Stimulated activated naive CD8-positive, alpha-beta T cell treated with anti-CD3 and anti-CD28 coated beads, Interleukin-15, Interleukin-2, amounts not matched to agents 100 ng/mL and 50 ng/mL, for 24 hours (primary cell): ENCODE data around the gene IFI44L.

Experiments used
- H3K27ac Mint-ChIP-seq: one replicate; pipeline ENCODE4 v1.8.0; 2021; ENCODE audit warnings: mild to moderate bottlenecking, mixed read lengths
- H3K27me3 Mint-ChIP-seq: one replicate; pipeline ENCODE4 v1.8.0; 2021; ENCODE audit warnings: mixed read lengths
- H3K36me3 Mint-ChIP-seq: one replicate; pipeline ENCODE4 v1.8.0; 2021; ENCODE audit warnings: low read depth, mixed read lengths
- H3K4me1 Mint-ChIP-seq: one replicate; pipeline ENCODE4 v1.8.0; 2021; ENCODE audit warnings: low read depth, mixed read lengths
- H3K4me3 Mint-ChIP-seq: one replicate; pipeline ENCODE4 v1.8.0; 2021; ENCODE audit warnings: mild to moderate bottlenecking, mixed read lengths
- H3K9me3 Mint-ChIP-seq: one replicate; pipeline ENCODE4 v1.8.0; 2021; ENCODE audit warnings: mixed read lengths

Gene IFI44L

GRCh38 chr1:78619446-78619802, 824 bp upstream of the IFI44L start:
- H3K27me3 Mint-ChIP-seq = no peaks in the 10 kb centered on the region
- no peaks in the 10 kb centered on the region for H3K9me3 Mint-ChIP-seq
- peaks cover 16% of the 10 kb centered on the region for H3K36me3 Mint-ChIP-seq
- H3K4me3 Mint-ChIP-seq = peak overlapping the region; percentile 89
- H3K4me1 Mint-ChIP-seq = peaks cover 63% of the 10 kb centered on the region
- peak overlapping the region; percentile 90 for H3K27ac Mint-ChIP-seq

- Mint-ChIP-seq H3K4me1 (peaks cover 75% of the 10 kb centered on the region), H3K4me3 (peak overlapping the region; percentile 89)
Observed at GRCh38 chr1:78620666-78621065, 418 bp downstream of the IFI44L start.

GRCh38 chr1:78622548-78622947, 2.3 kb downstream of the IFI44L start:
- Mint-ChIP-seq H3K27me3 (no peaks in the 10 kb centered on the region), H3K4me1 (peaks cover 87% of the 10 kb centered on the region), H3K9me3 (no peaks in the 10 kb centered on the region), H3K36me3 (peaks cover 33% of the 10 kb centered on the region), H3K27ac (peak overlapping the region; percentile 38), H3K4me3 (peak overlapping the region; percentile 81)

More at GRCh38 chr1:78620666-78621065, 418 bp downstream of the IFI44L start:
- Mint-ChIP-seq H3K27me3 (no peaks in the 10 kb centered on the region), H3K9me3 (no peaks in the 10 kb centered on the region), H3K36me3 (peaks cover 26% of the 10 kb centered on the region), H3K27ac (peak overlapping the region; percentile 90)

- H3K4me3 Mint-ChIP-seq = peak overlapping the region; percentile 81
- H3K9me3 Mint-ChIP-seq = no peaks in the 10 kb centered on the region
- peak overlapping the region; percentile 54 for H3K27ac Mint-ChIP-seq
- peaks cover 81% of the 10 kb centered on the region for H3K4me1 Mint-ChIP-seq
- no peaks in the 10 kb centered on the region for H3K27me3 Mint-ChIP-seq
- H3K36me3 Mint-ChIP-seq = peaks cover 42% of the 10 kb centered on the region
Observed at GRCh38 chr1:78624035-78624434, 3.8 kb downstream of the IFI44L start.

GRCh38 chr1:78627321-78627720, 7.1 kb downstream of the IFI44L start:
- Mint-ChIP-seq H3K27ac (no peak overlapping the region), H3K36me3 (peaks cover 52% of the 10 kb centered on the region), H3K27me3 (no peaks in the 10 kb centered on the region), H3K9me3 (no peaks in the 10 kb centered on the region), H3K4me3 (no peak overlapping the region), H3K4me1 (peaks cover 55% of the 10 kb centered on the region)

- Mint-ChIP-seq H3K9me3 (no peaks in the 10 kb centered on the region), H3K27ac (no peak overlapping the region), H3K36me3 (peaks cover 45% of the 10 kb centered on the region), H3K4me3 (no peak overlapping the region), H3K4me1 (peaks cover 27% of the 10 kb centered on the region), H3K27me3 (no peaks in the 10 kb centered on the region)
Observed at GRCh38 chr1:78630600-78630999, 10.4 kb downstream of the IFI44L start.

GRCh38 chr1:78633209-78633608, 13.0 kb downstream of the IFI44L start:
- Mint-ChIP-seq H3K9me3 (no peaks in the 10 kb centered on the region), H3K27ac (no peak overlapping the region), H3K36me3 (peaks cover 50% of the 10 kb centered on the region), H3K4me1 (peaks cover 10% of the 10 kb centered on the region), H3K27me3 (no peaks in the 10 kb centered on the region), H3K4me3 (no peak overlapping the region)

GRCh38 chr1:78640462-78640861, 20.2 kb downstream of the IFI44L start:
- peaks cover 21% of the 10 kb centered on the region for H3K4me1 Mint-ChIP-seq
- H3K4me3 Mint-ChIP-seq = no peak overlapping the region
- H3K36me3 Mint-ChIP-seq = peaks cover 66% of the 10 kb centered on the region
- H3K9me3 Mint-ChIP-seq = peaks cover 7% of the 10 kb centered on the region
- no peaks in the 10 kb centered on the region for H3K27me3 Mint-ChIP-seq
- H3K27ac Mint-ChIP-seq = no peak overlapping the region

GRCh38 chr1:78641558-78641957, 21.3 kb downstream of the IFI44L start:
- H3K4me1 Mint-ChIP-seq = peaks cover 32% of the 10 kb centered on the region
- no peak overlapping the region for H3K27ac Mint-ChIP-seq

GRCh38 chr1:78645723-78646122, 25.5 kb downstream of the IFI44L start:
- no peak overlapping the region for H3K4me3 Mint-ChIP-seq
- peaks cover 25% of the 10 kb centered on the region for H3K9me3 Mint-ChIP-seq
- H3K36me3 Mint-ChIP-seq = peaks cover 74% of the 10 kb centered on the region
- no peak overlapping the region for H3K27ac Mint-ChIP-seq
- H3K4me1 Mint-ChIP-seq = peaks cover 42% of the 10 kb centered on the region
- no peaks in the 10 kb centered on the region for H3K27me3 Mint-ChIP-seq

More at GRCh38 chr1:78641558-78641957, 21.3 kb downstream of the IFI44L start:
- no peak overlapping the region for H3K4me3 Mint-ChIP-seq
- H3K27me3 Mint-ChIP-seq = no peaks in the 10 kb centered on the region
- peaks cover 10% of the 10 kb centered on the region for H3K9me3 Mint-ChIP-seq
- peaks cover 75% of the 10 kb centered on the region for H3K36me3 Mint-ChIP-seq

GRCh38 chr1:78647238-78647637, 27.0 kb downstream of the IFI44L start:
- peaks cover 25% of the 10 kb centered on the region for H3K9me3 Mint-ChIP-seq
- H3K27me3 Mint-ChIP-seq = no peaks in the 10 kb centered on the region
- H3K27ac Mint-ChIP-seq = no peak overlapping the region
- H3K4me3 Mint-ChIP-seq = no peak overlapping the region
- H3K4me1 Mint-ChIP-seq = peaks cover 52% of the 10 kb centered on the region
- peaks cover 61% of the 10 kb centered on the region for H3K36me3 Mint-ChIP-seq

- Mint-ChIP-seq H3K27me3 (no peaks in the 10 kb centered on the region), H3K36me3 (peaks cover 55% of the 10 kb centered on the region), H3K27ac (peak within 1 kb of the TSS; percentile 83), H3K9me3 (peaks cover 18% of the 10 kb centered on the region), H3K4me3 (peak within 1 kb of the TSS; percentile 87), H3K4me1 (peaks cover 54% of the 10 kb centered on the region)
Observed at GRCh38 chr1:78649628-78650027, 29.4 kb downstream of the IFI44L start, which contains the start of gene IFI44. Gene IFI44, plus strand, starts transcription at chr1:78649831. Its CDS starts 365 bp downstream, at chr1:78650196.

GRCh38 chr1:78650114-78650660, 29.9 kb downstream of the IFI44L start:
- Mint-ChIP-seq H3K4me3 (peak overlapping the region; percentile 87), H3K27me3 (no peaks in the 10 kb centered on the region), H3K36me3 (peaks cover 56% of the 10 kb centered on the region), H3K4me1 (peaks cover 49% of the 10 kb centered on the region), H3K9me3 (peaks cover 18% of the 10 kb centered on the region), H3K27ac (peak overlapping the region; percentile 83)

GRCh38 chr1:78651241-78651640, 31.0 kb downstream of the IFI44L start:
- Mint-ChIP-seq H3K9me3 (peaks cover 18% of the 10 kb centered on the region), H3K4me3 (peak overlapping the region; percentile 87), H3K27me3 (no peaks in the 10 kb centered on the region), H3K4me1 (peaks cover 38% of the 10 kb centered on the region), H3K36me3 (peaks cover 57% of the 10 kb centered on the region), H3K27ac (peak overlapping the region; percentile 83)

GRCh38 chr1:78652019-78652560, 31.8 kb downstream of the IFI44L start:
- peak overlapping the region; percentile 87 for H3K4me3 Mint-ChIP-seq
- H3K4me1 Mint-ChIP-seq = peaks cover 31% of the 10 kb centered on the region
- peak overlapping the region; percentile 83 for H3K27ac Mint-ChIP-seq
- H3K27me3 Mint-ChIP-seq = no peaks in the 10 kb centered on the region
- peaks cover 52% of the 10 kb centered on the region for H3K36me3 Mint-ChIP-seq
- peaks cover 10% of the 10 kb centered on the region for H3K9me3 Mint-ChIP-seq

GRCh38 chr1:78658901-78659300, 38.7 kb downstream of the IFI44L start:
- peaks cover 16% of the 10 kb centered on the region for H3K4me1 Mint-ChIP-seq
- H3K36me3 Mint-ChIP-seq = peaks cover 73% of the 10 kb centered on the region
- no peaks in the 10 kb centered on the region for H3K27me3 Mint-ChIP-seq
- H3K9me3 Mint-ChIP-seq = no peaks in the 10 kb centered on the region
- H3K4me3 Mint-ChIP-seq = no peak overlapping the region
- H3K27ac Mint-ChIP-seq = no peak overlapping the region
